PC-3 (cell line): Measurements from ENCODE around the gene ARID5A. TPM values are rescaled to one million over a fixed set of nuclear protein-coding genes. Genes with fewer than 3 reads are reported as not detected.

Experiments used
- ATAC-seq: fragments of 200-7000 bp; cut with Tn5 transposase; 2 replicates; pipeline ENCODE4 v1.9.1; 2020; ENCODE audit warnings: mild to moderate bottlenecking, moderate library complexity
- Bru-seq: library from RNA; stranded (reverse); fragments of 400-500 nt; gene quantifications from one replicate; lab custom pipeline; 2021; lab: Mats Ljungman, UMichigan
- BruChase-seq, 2 experiments: library from RNA; stranded (reverse); fragments of 400-500 nt; gene quantifications; one replicate each; lab custom pipeline; 2021; lab: Mats Ljungman, UMichigan
- BruUV-seq: library from RNA; stranded (reverse); fragments of 400-500 nt; replicated peaks from 2 replicates; lab custom pipeline; 2021; lab: Mats Ljungman, UMichigan
- CTCF ChIA-PET: fragments of 300-600 bp; sonication (Branson Sonifier 250); formaldehyde crosslinking; loops from one replicate; lab custom pipeline; 2022; ENCODE audit warnings: antibody characterized with exemption; lab: Charles Lee
- POLR2A ChIA-PET: fragments of 300-600 bp; sonication (Branson Sonifier 250); formaldehyde crosslinking; loops from one replicate; lab custom pipeline; 2022; ENCODE audit warnings: antibody characterized with exemption; ENCODE audit not compliant: unreplicated experiment; lab: Charles Lee
- DNase-seq: peaks from one replicate; pipeline ENCODE4 v3.0.0-alpha.2; 2015
- H2AFZ ChIP-seq: fragments of 300-600 bp; sonication (generic); 2 replicates; pipeline ENCODE4 v1.6.0; 2016; ENCODE audit warnings: antibody characterized with exemption, low read length
- H3F3A ChIP-seq: fragments of 300-600 bp; sonication (generic); one replicate; pipeline ENCODE4 v1.6.0; 2017; ENCODE audit warnings: antibody characterized with exemption, low read length, control low read depth, mild to moderate bottlenecking; ENCODE audit not compliant: unreplicated experiment
- H3K27ac ChIP-seq: fragments of 300-600 bp; sonication (generic); 2 replicates; pipeline ENCODE4 v1.5.1; 2016; ENCODE audit warnings: mild to moderate bottlenecking, low read length
- H3K27me3 ChIP-seq: fragments of 300-600 bp; sonication (generic); 2 replicates; pipeline ENCODE4 v1.6.1; 2016; ENCODE audit warnings: low read length, mixed read lengths
- H3K36me3 ChIP-seq: fragments of 300-600 bp; sonication (generic); 2 replicates; pipeline ENCODE4 v1.6.1; 2016; ENCODE audit warnings: low read depth, mixed run types, low read length, mixed read lengths
- H3K4me1 ChIP-seq: fragments of 300-600 bp; sonication (generic); 2 replicates; pipeline ENCODE4 v1.5.1; 2016; ENCODE audit warnings: low read length; ENCODE audit not compliant: insufficient read depth
- H3K4me2 ChIP-seq: fragments of 300-600 bp; sonication (generic); 2 replicates; pipeline ENCODE4 v1.6.0; 2016; ENCODE audit warnings: low read length
- H3K4me3 ChIP-seq: fragments of 300-600 bp; sonication (generic); 2 replicates; pipeline ENCODE4 v1.5.1; 2016; ENCODE audit warnings: mild to moderate bottlenecking, low read length, mixed read lengths
- H3K79me2 ChIP-seq: fragments of 300-600 bp; sonication (generic); 2 replicates; pipeline ENCODE4 v1.6.1; 2017; ENCODE audit warnings: low read length, mixed read lengths
- H3K9ac ChIP-seq: fragments of 300-600 bp; sonication (generic); 2 replicates; pipeline ENCODE4 v1.6.0; 2016; ENCODE audit warnings: mild to moderate bottlenecking, low read length
- H3K9me2 ChIP-seq: fragments of 300-600 bp; sonication (generic); replicated peaks from 2 replicates; pipeline ENCODE4 v1.6.1; 2016; ENCODE audit warnings: mixed run types, low read length, mixed read lengths
- H3K9me3 ChIP-seq: fragments of 300-600 bp; sonication (generic); 2 replicates; pipeline ENCODE4 v1.6.1; 2016; ENCODE audit warnings: low read length, mixed read lengths
- H4K20me1 ChIP-seq: fragments of 300-600 bp; sonication (generic); 2 replicates; pipeline ENCODE4 v1.6.1; 2016; ENCODE audit warnings: low read length, mixed read lengths
- CTCF ChIP-seq: fragments of 300-600 bp; sonication (generic); conservative IDR thresholded peaks from 2 replicates; pipeline ENCODE4 v1.5.1; 2017; ENCODE audit warnings: antibody characterized with exemption, low read depth, mild to moderate bottlenecking, low read length
- EZH2 ChIP-seq: fragments of 300-600 bp; sonication (generic); IDR thresholded peaks from one replicate; pipeline ENCODE4 v1.6.1; 2017; ENCODE audit warnings: antibody characterized with exemption, mild to moderate bottlenecking, low read length; ENCODE audit not compliant: unreplicated experiment
- EZH2phosphoT487 ChIP-seq: fragments of 300-600 bp; sonication (generic); IDR thresholded peaks from 2 replicates; pipeline ENCODE4 v1.6.1; 2018; ENCODE audit warnings: mild to moderate bottlenecking, antibody characterized with exemption, low read length, borderline replicate concordance
- intact Hi-C: fragments of 100-400 bp; cut with micrococcal nuclease; formaldehyde crosslinking; loops from 2 replicates; pipeline ENCODE4 v1.9.0; 2023
- long read RNA-seq: library from polyadenylated mRNA; unstranded; transcript quantifications from one replicate; pipeline ENCODE4 v2.0.0, GENCODE V29; 2021; ENCODE audit not compliant: unreplicated experiment
- total RNA-seq: library from RNA; depleted of rRNA; stranded (reverse); fragments of >200 nt; gene quantifications from 2 replicates; pipeline ENCODE4 v1.2.3, GENCODE V29; 2014; rRNA removed

ARID5A gene, protein sequence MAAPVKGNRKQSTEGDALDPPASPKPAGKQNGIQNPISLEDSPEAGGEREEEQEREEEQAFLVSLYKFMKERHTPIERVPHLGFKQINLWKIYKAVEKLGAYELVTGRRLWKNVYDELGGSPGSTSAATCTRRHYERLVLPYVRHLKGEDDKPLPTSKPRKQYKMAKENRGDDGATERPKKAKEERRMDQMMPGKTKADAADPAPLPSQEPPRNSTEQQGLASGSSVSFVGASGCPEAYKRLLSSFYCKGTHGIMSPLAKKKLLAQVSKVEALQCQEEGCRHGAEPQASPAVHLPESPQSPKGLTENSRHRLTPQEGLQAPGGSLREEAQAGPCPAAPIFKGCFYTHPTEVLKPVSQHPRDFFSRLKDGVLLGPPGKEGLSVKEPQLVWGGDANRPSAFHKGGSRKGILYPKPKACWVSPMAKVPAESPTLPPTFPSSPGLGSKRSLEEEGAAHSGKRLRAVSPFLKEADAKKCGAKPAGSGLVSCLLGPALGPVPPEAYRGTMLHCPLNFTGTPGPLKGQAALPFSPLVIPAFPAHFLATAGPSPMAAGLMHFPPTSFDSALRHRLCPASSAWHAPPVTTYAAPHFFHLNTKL
- total RNA-seq (6.1 and 8.2 TPM in 2 replicates), Bru-seq, nascent RNA (percentile 44 among the genes with signal in this experiment), BruChase-seq, experiment 1, labeled RNA remaining after a 6-hour chase (percentile 46 among the genes with signal in this experiment), BruChase-seq, experiment 2, labeled RNA remaining after a 2-hour chase (percentile 50 among the genes with signal in this experiment)
- long read RNA-seq, transcript ARID5A-201 (7 exons, 2,188 nt), result major isoform, 13 of 23 reads
- long read RNA-seq, partial matches to known transcripts, result 1 of 23 reads
- long read RNA-seq, other reads (novel, unspliced or antisense), result 6 of 23 reads

- Histone ChIP-seq H3K27me3 (no peaks in the 10 kb centered on the region), H3K36me3 (no peaks in the 10 kb centered on the region), H3K9me3 (no peaks in the 10 kb centered on the region), H3K79me2 (no peaks in the 10 kb centered on the region), H3F3A (no peaks in the 10 kb centered on the region), H3K27ac (no peak within 1 kb of the TSS), H3K4me1 (peaks cover 41% of the 10 kb centered on the region), H3K9ac (peak within 1 kb of the TSS; percentile 49; the same call in 1 of the 2 replicates), H3K4me3 (peak within 1 kb of the TSS; percentile 75), H3K9me2 (no peaks in the 10 kb centered on the region), H2AFZ (peak within 1 kb of the TSS; percentile 68), H4K20me1 (no peaks in the 10 kb centered on the region), H3K4me2 (peak within 1 kb of the TSS; percentile 87)
- POLR2A ChIA-PET, result no interaction called here
- CTCF ChIA-PET, result no interaction called here
- intact Hi-C loops, result no loop called here
- DNase-seq (peak; percentile 84), ATAC-seq (peak; percentile 54)
- no peak for TF ChIP-seq EZH2
- TF ChIP-seq CTCF, result no peak
- no peak for TF ChIP-seq EZH2phosphoT487
- BruUV-seq, result no TSS peak
Observed at GRCh38 chr2:96536445-96537065, at the start of gene ARID5A. Gene ARID5A, plus strand, starts transcription at chr2:96536752. Its CDS starts 75 bp downstream, at chr2:96536827.

DNA sequence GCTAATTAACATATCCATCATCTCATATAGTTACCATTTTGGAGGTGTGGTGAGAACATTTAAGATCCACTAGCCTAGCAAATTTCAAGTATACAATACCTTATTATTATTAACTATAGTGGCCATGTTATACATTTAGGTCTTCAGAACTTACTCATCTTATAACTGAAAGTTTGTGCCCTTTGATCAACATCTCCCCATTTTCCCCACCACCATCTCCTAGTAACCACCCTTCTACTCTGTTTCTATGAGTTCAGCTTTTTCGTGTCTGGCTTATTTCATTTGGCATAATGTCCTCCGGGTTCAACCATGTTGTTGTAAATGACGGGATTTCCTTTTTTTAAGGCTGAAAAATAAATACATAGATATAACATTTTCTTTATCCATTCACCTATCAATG lies 47.3 kb upstream of the ARID5A start:
- Histone ChIP-seq H3K79me2 (no peaks in the 10 kb centered on the region), H3K36me3 (no peaks in the 10 kb centered on the region), H3K4me1 (peaks cover 6% of the 10 kb centered on the region; the same call in 1 of the 2 replicates), H3K27ac (no peak overlapping the region), H3K4me3 (no peak overlapping the region), H2AFZ (no peak overlapping the region), H3F3A (no peaks in the 10 kb centered on the region), H3K9ac (no peak overlapping the region), H3K4me2 (no peak overlapping the region), H4K20me1 (no peaks in the 10 kb centered on the region), H3K9me3 (no peaks in the 10 kb centered on the region), H3K27me3 (no peaks in the 10 kb centered on the region), H3K9me2 (no peaks in the 10 kb centered on the region)
- TF ChIP-seq CTCF (no peak), EZH2phosphoT487 (no peak), EZH2 (no peak)
- ChIA-PET POLR2A (no interaction called here), CTCF (no interaction called here)
- ATAC-seq (no peak), DNase-seq (no peak)
- BruUV-seq, result no TSS peak
- intact Hi-C loops, result loop anchor here (1.0 kb wide), 1 partner anchor 9 kb away; no protein-coding TSS in a partner anchor
